Fibroblast of skin of right biceps (primary cell): ENCODE data around the gene CFAP46.
A peak's percentile ranks its signal among the peaks of the same experiment; 100 is the strongest.
"Not testable (repeated sequence)": the region's sequence is repeated elsewhere in the genome, so short reads cannot be mapped to it uniquely, and the experiment has no call there.

ENCODE experiments used
- DNase-seq: peaks from one replicate; pipeline ENCODE4 v3.0.0-alpha.2; 2013

CFAP46 gene

DNA sequence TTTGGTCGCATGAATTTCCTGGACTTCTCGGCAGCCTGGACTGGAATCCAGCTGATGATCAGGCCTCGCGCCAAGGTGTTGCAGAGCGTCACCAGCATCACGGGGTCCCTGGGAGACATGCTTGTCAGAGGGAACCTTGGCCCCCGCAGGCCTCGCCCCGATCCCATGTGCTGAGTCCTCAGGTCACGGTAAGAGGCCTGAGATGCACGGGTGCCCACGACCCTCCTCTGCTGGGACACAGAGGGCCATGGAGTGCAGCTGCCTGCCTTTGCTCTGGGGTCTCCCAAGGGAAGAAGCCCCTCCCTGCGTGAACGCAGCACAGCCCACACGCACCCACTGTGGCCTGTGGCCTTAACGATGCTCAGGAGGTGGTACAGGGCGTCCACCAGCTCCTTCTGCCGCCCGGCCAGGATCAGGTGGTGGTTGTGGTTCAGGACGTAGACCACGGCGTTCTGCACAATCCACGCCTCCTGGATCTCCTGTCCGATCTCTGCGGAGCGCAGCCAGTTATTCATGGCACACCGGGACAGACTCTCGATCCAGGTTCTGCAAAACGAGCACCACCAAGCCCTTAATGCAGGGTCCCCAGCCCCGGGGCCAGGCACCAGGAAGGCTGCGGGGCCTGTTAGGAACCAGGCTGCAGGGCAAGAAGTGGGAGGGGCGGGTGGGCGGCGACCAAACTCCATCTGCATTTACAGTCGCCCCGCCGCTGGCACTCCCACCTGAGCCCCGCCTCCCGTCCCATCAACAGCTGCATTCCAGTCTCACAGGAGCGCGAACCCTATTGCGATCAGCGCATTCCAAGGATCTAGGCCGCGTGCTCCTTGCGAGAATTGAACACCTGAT lies 29.4 kb downstream of the CFAP46 start:
- no peak for DNase-seq

- DNase-seq: no peak
These were observed 30.1 kb downstream of the CFAP46 start for GRCh38 chr10:132912225-132912712.

DNA sequence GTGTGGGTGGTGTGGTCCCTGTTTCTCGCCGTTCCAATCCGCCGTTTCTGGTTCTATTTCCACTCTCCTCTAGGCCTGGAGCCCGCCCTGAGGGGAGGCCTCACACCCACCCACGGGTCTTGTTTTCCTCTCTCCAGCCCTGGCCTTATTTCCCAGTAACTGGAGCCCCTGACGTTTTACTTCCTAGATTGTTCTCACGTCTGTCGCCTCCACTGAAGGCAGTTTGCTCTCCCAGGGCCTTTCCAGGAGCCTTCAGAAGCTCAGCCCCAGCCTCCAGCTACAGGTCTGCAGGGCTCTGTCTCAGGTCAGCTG lies 30.6 kb downstream of the CFAP46 start:
- DNase-seq: no peak

GRCh38 chr10:132910901-132911785 lies 31.2 kb downstream of the CFAP46 start:
- no peak for DNase-seq

DNA sequence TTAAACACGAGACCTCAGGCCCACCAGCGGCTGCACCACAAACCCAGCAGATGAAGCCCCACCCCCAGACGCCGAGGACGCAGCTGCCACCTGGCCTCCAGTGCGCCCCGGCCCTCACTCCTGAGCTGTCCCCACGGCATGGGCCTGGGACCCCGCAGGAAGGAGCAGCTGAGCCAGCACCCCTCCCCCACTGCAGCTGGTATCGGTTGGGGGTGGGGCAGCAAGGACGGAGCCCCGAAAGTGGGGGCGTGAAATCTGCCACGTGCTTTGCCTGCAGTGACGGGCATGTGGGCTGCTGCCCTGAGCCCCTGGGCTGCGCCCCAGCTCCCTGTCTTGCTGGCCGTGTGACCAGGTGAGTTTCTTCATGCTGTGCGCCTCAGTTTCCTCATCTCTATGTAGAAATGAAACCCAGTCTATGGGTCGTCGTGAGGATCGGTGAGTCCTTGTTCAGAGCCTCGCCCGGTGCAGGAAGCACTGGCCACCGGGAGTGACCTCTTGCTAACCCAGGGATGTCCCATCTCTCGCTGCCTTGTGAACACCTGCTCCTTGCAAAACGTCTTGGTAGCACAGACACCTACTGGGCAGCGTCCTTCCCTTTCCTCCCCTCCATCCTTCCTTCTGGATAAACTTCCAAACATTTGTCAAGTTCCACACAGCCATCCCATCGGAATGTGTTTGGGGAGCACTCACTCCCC lies 32.0 kb downstream of the CFAP46 start:
- DNase-seq: no peak

GRCh38 chr10:132909491-132910071 lies 32.8 kb downstream of the CFAP46 start:
- no peak for DNase-seq

DNA sequence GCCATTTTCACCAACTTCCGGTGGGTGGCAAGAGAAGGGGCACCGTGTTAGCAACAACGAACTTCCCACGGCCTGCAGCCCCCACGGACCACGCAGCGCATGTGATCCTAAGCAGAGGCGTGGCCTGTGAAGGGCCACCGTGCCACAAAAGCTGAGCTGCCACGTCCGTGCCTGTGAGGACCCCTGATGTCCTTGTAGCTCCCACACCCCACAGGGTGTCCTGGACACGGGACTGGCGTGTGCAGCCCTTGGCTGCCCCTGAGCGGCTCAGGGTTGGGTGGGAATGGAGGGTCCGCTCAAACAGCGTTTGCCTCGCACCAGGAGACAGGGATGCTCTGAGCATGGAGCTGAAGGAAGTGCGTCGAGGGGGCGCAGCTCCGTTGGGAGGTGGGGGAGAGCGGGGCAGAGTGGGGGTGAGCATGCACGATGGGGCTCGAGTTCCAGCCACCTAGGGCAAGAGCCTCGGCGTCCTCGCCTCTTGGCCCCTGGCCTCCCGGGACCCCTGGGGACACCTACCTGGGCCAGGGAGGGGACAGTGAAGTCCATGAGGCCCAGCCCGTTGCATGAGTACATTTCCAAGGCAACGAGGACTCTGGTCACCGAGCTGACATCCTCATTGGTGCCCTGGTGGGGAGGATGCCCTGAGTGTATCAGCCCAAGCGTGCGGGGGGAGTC lies 33.6 kb downstream of the CFAP46 start:
- DNase-seq: no peak

GRCh38 chr10:132907821-132908620 lies 34.3 kb downstream of the CFAP46 start:
- DNase-seq: no peak

DNA sequence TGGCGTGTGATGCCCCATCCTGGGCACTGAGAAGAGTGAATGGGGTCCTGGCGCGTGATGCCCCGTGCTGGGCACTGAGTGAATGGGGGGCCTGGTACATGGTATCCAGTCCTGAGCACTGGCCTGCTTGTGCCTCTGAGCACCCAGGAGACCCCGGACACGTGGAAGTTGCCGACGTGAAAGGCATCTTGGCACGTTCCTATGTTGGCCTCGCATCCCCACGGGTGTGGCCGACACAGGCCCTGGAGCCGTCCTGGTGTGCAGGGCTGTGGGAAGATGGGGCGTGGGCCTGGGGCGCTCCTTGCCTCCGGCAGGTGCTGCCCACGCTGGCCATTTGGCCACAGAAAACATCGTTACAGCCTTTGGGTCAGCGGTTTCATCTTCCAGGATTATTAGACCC lies 35.5 kb downstream of the CFAP46 start:
- DNase-seq: no peak

DNA sequence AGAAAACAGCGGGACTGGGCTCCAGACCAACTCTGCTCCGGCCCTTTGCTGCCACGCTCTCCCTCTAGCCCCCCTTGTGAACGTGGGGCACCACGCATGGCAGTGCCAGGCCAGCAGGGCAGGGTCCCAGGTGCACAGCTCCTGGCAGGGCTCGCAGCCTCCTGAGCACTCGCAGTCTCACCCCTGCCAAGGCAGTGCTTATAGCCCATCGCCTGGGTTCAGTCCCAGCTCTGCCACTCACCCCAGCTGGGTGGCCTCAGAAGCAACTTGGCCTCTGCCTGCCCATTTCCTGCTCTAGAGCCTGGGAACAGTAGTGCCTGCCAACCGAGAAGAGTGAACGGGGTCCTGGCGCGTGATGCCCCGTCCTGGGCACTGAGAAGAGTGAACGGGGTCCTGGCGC lies 36.3 kb downstream of the CFAP46 start:
- no peak for DNase-seq

DNA sequence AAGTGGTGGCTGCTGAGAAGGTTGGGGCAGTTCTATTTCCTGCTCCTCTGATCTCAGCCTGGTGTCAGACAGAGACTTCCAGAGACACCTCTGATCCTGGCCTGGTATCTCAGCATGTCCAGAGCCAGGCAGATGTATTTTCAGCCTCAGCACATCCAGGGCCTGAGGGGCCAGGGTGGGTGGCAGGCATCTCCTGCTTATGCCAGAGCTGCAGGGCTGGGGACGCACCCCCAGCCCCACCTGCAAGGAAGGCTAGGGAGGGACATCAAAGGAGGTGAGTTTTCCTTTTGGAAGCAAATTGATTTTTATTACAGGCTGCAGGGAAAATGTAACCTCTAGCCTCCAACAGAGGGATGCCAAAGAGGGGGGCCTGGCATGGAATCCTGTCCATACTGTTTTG lies 36.7 kb downstream of the CFAP46 start:
- DNase-seq: no peak

DNA sequence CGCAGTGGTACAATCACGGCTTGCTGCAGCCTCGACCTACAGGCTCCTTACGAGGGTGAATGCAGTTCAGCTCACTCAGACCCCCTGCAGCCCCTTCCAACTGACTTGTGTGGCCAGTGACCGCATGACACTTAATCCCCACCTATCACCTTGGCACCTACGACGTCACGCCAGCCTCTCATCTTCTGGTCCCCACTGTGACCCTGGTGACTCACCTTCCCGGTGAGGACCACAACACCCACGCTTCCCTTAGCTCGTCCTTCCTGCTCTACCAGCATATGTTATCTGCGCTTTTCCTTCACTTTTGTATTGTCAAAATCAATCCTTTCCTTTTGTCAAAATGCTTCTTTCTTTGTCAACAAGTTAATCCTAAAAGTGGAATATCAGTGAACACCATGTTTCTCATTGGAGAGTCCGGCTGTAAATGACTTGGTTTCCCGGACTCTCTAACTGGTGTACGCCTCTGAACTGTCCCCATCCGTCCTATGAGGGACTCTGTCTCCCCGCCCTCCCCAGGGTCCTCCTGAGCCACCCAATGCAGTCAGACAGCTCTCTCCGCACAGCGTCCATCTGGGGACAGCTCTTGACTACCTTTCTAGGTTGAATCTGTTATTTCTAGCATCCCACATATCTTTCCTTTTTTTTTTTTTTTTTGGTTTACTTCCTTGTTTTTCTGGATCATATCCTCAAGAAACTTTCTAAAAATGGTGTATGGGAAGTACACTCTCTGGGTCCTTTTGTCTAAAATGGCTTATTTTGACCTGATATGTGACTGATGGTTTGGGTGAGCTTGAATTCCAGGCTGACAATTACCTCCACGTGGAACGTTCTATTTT lies 37.3 kb downstream of the CFAP46 start:
- no peak for DNase-seq

DNA sequence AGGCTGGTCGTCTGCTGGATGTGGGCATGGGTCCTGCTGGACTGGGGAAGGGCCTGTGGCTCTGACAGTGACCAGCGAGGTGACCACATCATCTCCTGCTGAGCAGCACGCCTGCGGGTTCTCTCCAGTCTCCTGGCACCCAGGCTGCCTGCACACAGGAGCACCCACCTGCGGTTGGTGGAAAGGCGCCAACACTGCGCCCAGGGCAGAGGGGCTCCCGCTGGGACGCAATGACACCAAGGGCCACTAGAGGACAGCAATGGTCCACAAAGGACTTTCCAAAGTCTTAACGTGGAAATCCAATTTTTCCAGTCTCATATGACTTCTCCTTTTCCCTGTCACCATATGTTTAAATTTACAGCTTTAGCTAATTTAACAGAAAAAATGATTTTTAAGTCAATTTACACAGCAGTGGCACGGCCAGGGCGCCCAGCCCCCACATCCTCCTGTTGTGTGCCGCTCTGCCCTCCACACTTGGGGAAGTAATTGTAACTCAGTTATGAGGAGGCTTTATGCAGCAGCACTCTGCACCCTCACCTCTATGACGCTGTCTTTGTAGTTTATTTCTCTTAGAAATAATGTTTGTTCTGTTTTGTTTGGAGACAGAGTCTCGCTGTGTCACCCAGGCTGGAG lies 38.1 kb downstream of the CFAP46 start:
- DNase-seq: peak; percentile 17

DNA sequence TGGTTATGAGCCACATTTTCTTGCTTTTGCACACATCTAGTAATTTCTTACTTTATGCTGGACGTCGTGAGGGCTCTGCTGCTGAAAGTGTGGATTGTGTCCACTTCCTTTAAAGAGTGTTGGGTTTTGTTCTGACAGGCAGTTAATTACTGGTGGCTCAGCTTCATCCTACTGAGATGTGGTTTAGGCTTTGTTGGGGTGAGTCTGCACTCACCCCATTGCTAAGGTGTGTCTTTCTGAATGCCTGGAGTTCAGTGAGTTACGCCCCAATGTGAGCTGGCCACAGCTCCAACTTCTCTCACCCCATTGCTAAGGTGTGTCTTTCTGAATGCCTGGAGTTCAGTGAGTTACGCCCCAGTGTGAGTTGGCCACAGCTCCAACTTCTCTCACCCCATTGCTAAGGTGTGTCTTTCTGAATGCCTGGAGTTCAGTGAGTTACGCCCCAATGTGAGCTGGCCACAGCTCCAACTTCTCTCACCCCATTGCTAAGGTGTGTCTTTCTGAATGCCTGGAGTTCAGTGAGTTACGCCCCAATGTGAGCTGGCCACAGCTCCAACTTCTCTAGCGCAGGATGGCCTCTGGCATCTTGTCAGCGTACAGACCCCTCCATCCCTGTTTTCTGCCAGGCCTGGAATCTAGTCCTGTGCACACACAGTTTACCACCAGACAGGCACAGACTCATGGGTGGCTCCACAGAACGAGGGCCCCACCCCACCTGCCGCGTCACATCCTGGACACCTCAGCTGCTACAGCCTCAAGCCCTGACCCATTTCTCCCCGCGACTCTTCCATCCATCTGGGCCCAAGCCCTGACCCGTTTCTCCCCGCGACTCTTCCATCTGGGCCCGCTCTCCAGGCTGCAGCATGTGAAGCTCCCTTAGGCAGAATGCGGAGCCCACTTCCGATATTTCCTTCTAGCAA lies 39.5 kb downstream of the CFAP46 start:
- DNase-seq: not testable (repeated sequence)

DNA sequence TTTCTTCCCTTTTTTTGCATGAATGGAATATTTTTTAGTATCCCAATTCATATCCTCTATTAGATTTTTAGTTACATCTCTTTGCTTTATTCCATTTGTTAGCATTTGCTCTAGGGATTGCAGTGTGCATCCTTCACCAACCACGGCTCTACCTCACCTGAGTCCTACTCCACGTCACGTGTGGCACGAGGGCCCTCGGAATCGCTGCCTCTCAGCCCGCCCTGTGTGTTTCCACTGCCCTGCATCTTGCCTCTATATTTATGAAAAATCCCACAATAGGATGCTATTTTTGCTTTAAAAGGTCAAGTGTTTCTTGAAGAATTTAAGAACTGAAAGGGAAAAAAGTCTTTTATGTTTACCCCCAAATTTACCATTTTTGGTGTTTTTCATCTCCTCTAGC lies 41.0 kb downstream of the CFAP46 start:
- no peak for DNase-seq

DNA sequence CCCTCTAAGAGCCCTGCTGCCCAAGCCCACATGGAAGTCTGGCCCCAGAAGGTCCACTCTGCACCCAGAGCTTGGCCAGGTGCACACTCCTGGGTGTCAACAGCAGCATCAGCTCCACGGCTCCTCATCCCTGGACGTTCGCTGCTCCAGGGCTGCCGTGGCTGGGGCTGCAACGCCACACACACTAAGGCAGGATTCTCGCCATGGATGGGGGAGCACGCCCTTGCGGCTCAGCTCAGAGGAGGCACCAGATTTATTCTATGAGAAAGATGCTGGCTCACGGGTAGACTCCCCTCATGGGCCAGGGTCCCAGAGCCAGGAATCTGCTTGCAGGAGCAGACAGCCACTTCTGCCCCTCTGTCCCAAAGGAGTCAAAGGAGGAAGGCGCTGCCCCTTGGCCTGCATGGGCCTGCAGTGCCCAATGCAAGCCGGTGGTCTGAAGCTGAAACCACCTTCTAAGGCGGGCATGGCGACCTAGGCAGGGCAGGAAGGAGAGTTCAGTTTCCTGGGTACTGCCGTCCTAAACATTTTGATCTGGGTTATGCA lies 42.1 kb downstream of the CFAP46 start:
- no peak for DNase-seq

- DNase-seq: no peak
These were observed 42.7 kb downstream of the CFAP46 start for GRCh38 chr10:132899751-132900065.

DNA sequence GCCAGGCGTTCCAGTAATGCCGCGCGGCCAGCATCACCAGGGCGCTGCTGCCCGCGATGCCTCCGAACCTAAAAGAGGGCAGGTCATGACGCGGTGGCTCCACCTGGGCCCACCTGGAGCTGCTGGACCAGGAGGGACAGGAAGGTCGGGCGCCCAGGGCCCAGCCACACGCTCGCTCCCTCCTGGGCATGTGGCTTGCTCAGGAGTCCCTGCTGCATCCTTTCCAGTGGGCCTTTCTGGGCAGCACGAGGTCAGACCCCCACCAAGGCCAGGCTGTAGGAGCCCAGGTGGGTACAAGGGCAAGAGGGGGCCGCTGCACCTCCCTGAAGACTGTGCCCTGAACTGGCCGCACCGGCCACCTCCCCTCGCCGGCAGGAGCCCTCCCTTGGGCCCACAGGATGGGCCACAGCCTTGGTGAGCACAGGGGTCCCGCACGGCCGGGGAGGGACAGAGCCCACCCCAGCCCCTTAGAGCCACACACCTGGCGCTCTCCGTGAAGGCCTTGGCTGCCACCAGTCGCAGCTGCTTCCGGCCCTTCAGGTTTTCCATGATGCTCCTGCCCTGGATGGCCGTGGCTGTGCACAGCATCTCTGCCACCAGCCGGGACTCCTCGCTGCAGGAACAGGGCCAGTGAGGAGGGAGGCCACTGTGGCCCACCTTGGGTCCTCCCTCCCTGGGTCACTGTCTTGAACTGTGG lies 43.2 kb downstream of the CFAP46 start:
- DNase-seq: no peak
